HG03469 (cell line): ENCODE data around the gene MCRIP2.
"Not testable (repeated sequence)": the region's sequence is repeated elsewhere in the genome, so short reads cannot be mapped to it uniquely, and the experiment has no call there.

Experiments used
- ATAC-seq: cut with Tn5 transposase; IDR thresholded peaks from one replicate; pipeline ENCODE4 v1.9.1; 2021; ENCODE audit warnings: mild to moderate bottlenecking, moderate library complexity, moderate number of reproducible peaks; ENCODE audit not compliant: unreplicated experiment

The MCRIP2 gene

DNA sequence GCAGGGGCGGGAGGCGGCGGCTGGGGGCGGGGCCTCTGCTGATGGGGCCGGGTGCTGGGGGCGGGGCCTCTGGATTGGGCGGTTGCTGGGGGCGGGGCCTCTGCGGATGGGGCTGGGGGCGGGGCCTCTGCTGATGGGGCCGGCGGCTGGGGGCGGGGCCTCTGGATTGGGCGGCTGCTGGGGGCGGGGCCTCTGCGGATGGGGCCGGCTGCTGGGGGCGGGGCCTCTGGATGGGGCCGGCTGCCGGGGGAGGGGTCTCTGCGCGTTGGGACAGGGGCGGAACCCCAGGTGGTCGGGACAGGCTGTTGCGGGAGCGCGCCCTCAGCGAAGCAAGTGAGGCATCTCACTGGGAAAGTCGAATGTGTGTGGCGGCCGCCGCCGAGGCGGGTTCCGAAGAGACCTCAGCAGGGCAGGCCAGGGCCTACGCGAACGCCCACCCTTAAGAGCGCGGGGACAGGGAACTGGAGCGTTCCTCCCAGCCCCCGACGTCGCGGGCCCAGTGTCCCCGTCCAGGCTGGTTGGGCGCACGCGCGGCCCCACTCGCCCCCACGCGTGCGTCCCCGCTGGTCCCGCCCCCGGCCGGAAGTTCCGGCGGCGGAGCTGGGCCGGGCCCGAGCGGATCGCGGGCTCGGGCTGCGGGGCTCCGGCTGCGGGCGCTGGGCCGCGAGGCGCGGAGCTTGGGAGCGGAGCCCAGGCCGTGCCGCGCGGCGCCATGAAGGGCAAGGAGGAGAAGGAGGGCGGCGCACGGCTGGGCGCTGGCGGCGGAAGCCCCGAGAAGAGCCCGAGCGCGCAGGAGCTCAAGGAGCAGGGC is 38.4 kb downstream of the MCRIP2 start, which contains the start of gene STUB1:
TSS of gene STUB1 (plus strand) at position 597 of the 811 bp plus-strand sequence. CDS start at position 713, 116 bp downstream.
- peak; percentile 23 for ATAC-seq

DNA sequence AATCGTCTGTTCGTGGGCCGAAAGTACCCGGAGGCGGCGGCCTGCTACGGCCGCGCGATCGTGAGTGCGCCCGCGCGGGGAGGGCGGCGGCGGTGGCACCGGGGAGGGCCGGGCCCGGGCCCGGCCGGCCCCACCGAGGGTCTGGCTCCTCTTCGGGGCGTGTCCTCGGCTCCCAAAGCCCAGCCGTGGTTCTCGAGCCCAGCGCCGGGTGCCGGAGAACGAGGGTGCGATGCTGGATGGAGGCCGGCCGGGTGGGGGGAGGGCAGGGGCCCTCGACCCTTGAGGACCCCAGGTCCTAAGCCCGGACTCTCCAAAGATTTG is 39.0 kb downstream of the MCRIP2 start:
- ATAC-seq, result no peak

DNA sequence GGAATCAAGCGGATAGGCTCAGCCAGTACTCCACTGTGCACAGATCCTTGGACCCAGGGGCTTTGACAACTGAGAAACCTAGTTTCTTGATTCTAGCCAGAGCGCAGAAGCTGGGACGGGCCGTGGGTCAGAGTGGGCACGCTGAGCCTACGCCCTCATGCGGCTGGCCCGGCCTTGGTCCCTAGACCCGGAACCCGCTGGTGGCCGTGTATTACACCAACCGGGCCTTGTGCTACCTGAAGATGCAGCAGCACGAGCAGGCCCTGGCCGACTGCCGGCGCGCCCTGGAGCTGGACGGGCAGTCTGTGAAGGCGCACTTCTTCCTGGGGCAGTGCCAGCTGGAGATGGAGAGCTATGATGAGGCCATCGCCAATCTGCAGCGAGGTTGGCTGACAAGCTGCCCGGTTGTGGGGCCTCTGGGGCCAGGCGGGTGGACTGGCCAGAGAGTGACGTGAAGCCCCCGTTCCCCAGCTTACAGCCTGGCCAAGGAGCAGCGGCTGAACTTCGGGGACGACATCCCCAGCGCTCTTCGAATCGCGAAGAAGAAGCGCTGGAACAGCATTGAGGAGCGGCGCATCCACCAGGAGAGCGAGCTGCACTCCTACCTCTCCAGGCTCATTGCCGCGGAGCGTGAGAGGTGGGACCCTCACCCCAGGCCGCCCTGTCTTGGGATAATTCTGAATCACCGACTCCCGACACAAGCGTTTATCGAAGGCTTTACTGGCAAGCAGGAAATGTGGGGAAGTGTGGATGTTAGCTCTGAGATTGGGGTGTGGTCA is 39.5 kb downstream of the MCRIP2 start:
- no peak for ATAC-seq

DNA sequence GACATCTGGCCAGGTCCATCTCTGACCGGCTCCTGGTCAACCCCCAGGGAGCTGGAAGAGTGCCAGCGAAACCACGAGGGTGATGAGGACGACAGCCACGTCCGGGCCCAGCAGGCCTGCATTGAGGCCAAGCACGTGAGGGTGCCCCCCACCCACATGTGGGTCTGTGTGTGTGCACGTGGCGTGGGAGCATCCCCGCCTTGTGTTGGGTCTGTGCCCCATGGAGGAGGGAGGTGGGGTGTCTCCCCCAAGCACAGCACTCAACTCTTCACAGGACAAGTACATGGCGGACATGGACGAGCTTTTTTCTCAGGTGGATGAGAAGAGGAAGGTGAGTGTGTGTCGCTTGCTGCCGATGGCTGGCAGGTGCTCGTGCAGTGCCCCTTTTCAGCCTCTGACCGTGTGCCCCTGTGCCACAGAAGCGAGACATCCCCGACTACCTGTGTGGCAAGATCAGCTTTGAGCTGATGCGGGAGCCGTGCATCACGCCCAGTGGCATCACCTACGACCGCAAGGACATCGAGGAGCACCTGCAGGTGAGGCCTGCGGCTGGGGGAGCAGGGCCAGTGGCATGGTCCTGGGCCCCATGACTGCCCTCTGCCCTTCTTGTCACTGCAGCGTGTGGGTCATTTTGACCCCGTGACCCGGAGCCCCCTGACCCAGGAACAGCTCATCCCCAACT is 40.3 kb downstream of the MCRIP2 start:
- no peak for ATAC-seq

DNA sequence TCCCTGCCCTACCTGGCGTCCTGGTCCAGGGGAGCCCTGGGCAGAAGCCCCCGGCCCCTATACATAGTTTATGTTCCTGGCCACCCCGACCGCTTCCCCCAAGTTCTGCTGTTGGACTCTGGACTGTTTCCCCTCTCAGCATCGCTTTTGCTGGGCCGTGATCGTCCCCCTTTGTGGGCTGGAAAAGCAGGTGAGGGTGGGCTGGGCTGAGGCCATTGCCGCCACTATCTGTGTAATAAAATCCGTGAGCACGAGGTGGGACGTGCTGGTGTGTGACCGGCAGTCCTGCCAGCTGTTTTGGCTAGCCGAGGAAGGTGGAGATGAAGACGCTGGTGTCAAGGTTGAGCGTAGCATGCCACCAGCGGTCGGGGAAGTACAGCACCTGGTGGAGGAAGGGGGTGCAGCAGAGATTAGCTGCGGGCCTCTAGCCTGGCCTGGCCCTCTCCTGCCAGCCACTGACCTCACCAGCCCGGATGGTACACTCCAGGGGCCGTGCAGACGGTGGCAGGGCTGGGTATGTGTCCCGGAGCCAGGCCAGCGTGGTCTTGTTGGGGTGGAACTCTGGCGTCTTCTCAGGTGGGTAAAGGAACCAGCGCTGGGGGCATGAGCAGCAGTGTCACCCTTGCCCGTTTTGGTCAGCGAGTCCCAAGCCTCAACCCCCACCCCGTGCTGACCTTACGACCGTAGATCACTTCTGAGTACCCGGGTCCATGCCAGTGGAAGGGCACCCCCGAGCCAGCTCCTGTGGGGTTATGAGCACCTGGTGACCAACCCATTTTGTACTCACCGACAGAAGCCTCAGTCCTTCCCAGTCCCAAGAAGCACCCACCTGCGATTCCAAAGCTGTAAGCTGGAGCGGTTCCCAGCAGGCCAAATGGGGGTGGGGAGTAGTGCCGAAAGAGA is 41.1 kb downstream of the MCRIP2 start:
- ATAC-seq, result no peak

DNA sequence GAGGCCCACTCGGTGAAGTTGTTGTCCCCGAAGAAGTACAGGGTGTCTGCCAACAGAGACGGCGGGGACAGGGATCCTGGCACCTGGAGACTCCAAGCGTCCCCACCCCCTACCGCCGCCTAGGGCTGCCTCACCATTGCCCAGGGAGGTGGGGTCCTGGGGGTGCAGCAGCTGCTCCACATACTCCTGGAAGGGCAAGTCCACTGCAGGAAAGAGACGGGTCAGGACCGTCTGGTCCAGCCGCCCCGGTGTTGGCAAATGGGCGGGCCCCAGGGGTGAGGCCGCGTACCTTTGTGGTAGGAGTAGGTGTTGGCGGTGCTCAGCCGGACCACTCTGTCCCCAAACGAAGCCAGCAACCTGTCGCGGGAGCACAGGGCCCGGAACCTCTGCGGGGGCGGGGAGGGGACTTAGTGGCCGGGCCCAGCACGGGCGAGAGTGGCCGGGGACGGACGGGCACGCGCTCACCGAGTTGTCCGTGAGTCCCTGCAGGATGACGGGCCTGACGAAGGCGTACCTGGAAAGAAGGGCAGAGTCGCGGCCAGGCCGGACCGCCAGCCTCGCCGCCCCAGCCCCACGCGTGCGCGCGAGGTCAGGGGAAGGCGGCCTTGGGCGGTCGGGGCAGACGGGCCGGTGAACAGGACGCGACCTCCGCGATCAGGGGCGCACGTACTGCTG is 41.9 kb downstream of the MCRIP2 start:
- no peak for ATAC-seq

DNA sequence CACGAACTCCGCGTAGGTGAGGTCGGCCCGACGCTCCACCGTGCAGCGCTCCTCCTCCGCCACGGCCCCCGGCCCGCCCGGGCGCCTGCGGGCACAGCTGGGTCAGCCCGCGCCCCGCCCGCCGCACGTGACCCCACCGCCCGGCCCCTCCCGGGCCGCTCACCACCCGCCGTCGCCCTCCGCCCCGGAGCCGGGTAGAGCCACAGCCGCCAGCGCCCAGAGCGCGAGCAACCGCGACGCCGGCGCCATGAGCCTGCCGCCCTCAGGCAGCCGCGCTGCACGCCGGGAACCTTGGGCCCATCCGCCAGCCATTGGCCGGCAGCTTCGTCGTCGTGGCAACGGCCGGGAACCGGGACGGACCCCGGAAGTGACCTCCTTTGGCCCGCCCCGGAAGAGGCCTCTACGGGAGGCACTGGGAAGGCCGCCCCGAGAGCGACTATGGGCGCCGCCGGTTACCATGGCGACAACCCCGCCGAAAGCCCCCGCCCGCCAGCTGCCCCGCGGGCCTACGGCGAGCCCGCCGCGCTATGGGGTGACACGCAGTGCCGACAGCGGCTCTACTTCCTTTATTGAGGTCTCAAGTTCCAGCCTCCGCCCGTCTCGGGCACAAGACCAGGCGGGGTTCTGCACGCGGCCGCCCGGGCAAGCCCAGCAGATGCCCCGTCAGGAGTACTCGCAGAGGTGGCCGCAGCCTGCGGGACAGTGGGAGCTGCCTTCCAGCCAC is 42.6 kb downstream of the MCRIP2 start, which contains the start of gene JMJD8:
TSS of gene JMJD8 (minus strand) at position 264 of the 724 bp plus-strand sequence. CDS start at position 249, 15 bp downstream.
- ATAC-seq, result peak; percentile 30

DNA sequence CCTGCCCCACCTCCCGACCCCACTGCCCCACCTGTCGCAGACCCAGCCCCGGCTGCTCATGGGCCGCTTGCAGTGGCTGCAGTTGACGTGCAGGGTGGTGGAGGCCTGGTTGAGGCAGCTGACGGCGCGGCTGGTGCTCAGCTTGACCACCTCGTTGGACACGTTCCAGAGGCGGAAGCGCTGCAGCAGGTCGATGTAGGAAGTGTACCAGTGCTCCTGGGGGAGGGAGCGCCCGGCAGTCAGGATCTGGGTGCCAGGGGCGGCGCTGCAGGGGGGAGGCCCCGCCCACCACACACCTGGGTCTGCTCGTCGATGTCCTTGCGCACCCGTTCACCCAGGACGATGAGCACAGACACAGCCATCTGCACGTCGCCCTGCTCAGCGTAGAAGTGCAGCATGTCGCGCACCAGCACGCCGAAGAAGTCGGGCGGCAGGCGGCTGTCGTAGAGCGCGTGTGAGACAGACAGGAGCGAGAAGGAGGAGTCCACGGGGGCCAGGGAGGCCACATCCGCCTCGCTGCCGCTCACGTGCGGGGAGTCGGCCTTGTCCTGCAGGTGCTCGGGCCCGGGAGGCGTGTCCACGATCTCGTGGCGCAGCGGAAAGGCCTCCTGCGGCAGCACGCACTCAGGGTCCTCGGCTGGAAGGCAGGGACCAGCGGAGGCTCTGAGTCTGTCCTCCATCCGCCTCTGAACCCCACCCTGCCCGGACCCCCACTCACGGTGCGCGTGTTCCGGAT is 43.5 kb downstream of the MCRIP2 start:
- no peak for ATAC-seq

DNA sequence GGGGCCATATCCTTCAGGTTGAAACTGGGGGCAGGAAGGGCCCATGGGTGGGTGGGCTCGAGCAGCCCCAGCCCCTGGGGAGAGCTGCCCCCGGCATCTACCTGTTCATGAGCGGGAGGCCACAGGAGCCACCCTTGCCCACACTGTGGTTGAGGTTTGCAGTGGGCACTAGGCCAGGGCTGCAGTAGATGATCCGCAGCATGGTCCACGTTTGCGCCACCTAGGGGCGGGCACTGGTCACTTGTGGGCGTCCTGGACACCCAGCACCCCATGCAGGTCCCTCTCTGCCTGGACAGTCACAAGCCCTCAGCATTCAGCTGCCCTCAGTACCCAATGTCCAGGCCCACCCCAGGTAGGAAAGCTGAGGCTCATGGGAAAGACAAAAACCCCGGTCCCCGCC is 44.3 kb downstream of the MCRIP2 start:
- no peak for ATAC-seq

DNA sequence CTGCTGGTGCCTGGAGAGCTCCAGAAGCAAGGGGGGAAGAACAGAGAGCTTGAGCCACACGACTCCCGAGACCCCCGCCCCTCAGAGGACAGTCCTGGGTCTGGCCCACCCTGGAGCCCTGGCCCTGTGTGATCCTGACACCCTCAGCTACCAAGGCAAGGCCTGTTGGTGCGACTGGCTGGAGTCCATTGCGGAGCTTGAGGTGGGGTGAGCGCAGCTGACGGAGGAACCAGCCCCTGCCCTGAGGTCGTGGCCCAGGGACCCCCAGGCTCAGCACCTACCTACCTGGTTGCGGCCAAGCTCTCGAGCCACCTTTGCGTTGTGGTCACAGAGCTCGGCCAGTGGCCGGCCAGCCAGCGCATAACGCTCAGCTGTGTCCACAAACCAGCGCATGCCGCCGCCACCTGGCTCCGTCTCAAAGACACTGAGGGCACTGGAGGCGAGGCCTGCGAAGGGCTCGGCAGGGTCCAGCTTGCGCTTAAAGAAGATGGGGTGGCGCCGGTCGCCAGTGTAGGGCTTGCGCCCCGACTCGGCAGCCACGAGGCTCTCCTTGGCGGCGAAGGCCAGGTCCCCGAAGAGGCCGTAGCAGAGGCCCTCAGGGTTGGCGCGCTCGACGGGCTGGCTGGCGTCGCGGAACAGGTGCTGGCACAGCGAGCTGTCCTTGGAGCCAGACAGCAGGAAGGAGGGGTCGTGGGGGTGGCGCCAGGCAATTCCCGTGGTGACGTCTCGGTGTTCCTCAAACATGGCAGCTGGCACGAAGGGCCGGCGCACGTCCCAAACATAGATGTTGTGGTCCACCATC is 45.0 kb downstream of the MCRIP2 start:
- ATAC-seq, result no peak

DNA sequence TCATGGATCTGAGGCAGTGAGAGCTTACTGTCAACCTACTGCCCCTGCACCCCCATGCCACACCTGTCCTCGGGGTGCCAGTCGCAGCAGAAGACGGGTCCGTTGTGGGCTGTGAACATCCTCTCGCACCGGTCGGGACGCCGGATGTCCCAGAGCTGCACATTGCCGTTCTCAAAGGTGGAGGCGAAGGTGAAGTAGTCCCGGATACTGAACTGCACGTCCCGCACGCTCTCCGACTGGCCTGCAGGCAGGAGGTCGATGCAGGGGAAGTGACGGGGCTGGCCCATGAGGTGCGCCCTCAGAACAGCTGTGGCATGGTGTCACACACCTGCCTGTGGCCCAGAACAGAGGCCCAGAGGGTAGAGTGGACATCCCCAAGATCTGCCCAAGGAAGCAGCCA is 45.9 kb downstream of the MCRIP2 start:
- ATAC-seq, result no peak

DNA sequence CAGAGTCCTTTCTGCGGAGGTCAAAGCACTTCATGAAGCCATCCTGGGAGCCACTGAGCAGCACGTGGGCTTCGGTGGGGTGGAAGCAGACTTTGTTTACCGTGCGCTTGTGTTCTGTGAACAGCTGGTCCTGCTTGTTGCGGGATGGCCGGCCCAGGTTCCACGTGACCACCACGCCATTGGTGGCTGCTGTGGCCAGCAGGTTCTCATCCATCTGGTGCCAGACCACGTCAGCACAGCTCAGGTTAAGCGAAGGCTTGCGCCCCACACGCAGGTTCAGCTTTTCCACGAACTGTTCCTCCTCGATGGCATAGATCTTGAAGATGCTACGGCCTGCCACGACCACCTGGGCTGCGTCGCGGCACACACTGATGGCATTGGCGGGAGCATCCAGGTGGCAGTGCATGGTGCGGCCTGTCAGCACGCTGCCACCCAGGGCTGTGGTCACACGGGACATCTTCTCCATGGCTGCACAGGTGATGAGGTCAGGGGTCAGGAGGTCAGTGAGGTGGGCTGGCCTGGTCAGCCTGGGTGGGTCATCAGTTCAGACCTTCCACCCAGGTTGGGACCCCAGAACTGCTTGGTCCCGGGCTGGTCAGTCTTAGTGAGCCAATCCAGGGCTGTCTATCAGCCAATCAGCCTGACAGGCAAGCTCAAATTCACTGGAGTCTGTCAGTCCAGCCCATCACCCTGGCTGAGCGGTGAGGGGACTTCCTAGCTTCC is 47.7 kb downstream of the MCRIP2 start:
- ATAC-seq, result no peak

DNA sequence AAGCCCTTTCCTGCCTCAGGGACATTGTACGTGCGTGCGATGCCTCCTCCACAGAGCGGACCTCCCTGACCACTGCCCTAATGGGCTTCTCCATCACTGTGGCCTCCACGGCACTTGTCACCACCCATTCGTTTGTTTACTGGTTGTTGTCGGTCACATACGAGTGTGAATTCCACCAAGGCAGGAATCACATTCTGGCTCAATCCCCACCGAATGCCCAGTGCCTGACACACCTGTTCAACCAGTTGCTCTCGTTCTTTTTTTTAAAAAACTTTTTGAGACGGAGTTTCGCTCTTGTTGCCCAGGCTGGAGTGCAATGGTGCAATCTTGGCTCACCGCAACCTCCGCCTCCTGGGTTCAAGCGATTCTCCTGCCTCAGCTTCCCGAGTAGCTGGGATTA is 49.6 kb downstream of the MCRIP2 start:
- ATAC-seq, result not testable (repeated sequence)

DNA sequence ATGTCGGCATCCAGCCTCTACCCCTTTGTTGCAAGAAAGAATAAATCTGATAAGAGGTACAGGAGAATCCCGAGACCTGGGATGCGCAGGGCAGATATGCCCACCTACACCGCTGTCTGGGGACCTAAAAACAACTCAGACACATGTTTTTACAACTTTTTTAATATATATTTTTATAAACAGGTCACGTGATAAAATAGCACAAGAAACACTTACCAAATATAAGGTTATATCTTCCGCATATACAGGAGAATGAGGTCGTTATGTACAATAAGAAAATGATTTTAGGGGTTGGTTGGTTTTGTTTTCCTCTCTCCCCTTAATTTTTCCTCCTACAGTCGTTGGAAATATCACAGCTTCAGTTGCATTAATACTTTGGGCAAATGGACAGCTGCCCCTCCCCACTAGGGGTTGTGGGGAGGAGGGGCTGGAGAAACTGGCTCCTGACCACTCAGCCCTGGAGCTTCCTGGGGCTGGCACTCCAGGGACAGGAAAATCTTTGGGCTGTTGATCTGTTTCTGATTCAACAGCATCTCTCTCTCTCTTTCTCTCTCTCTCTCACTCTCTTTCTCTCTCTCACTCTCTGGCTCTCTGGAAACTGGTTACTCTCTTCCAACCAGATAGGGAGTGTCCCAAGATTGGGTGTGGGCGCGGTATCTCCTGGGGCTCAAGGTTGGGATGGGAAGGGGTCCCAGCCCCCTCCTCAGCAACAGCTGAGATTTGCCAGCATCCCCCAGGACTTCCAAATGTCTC is 50.9 kb downstream of the MCRIP2 start:
- ATAC-seq, result no peak

DNA sequence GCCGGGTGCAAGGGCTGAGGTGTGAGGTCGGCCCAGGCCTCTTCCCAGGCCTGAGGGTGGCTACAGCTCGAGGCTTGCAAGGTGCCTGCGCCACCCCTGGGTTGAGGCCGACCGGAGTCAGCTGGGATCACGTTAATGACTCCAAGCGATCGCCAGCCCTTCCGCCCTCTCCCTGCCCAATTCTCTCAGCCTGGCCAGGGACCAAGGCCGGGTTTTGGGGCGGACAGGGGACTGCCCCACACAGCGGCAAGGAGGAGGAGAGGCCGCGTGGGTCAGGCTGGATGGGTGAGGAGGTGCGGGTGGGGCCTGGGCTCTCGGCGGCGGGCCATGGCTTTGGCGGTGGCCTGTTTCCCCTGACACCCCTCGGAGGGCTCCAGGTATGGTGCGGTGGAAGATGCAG is 51.7 kb downstream of the MCRIP2 start:
- ATAC-seq, result no peak

DNA sequence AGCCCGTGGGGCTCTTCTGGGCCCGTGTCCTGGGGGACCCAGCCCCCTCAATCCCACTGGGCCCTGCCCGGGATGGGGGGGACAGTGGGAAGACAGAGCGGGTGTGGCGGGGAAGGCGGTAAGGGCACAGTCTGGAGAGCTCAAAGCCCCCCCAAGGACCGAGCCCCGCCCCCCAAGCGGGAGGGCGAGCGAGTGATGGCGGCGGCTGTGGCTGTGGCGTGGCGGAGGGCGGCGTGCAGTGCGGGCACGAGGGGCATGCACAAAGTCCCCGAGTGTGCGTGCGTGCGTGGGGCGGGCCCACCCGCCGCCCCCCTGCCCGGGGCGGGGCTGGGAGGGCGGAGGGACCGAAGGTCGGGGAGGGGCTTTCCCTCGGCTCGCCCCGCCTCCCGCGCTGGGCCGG is 52.1 kb downstream of the MCRIP2 start:
- no peak for ATAC-seq
